GM19467 (cell line): ENCODE data around the gene WDR5.

Source experiments
- ATAC-seq: cut with Tn5 transposase; IDR thresholded peaks from one replicate; pipeline ENCODE4 v1.9.1; 2021; ENCODE audit warnings: mild to moderate bottlenecking, moderate library complexity; ENCODE audit not compliant: unreplicated experiment

Gene WDR5

DNA sequence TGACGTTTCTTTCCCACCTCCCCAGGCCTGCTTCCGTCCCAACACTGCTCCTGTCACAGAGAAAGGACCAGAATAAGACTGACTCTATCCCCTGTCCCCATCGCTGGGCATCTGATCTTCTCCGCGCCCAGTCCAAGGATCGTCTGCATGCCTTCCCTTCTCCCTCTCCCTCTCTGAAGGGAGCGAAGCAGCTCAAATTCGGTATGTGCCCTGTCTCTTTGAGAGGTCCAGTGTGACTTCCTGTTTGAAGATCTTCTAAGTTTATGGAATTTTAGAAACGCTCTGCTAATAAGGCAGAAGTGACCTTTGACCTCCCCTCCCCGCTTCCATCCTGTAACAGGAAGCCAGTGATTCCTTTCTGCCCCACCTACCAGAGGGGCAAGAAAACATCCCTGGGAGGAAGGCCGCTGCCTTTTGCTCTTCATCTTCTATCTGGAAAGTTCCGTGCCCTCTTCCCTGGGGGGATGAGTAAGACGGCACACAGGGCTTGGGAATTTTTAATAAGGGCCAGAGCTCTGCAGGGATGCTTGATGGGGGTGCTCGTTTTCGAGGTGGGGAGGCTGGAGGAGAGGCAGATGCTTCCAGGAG is 69.2 kb downstream of the WDR5 start:
- no peak for ATAC-seq

GRCh38 chr9:134205672-134206310 is 69.9 kb downstream of the WDR5 start:
- no peak for ATAC-seq

DNA sequence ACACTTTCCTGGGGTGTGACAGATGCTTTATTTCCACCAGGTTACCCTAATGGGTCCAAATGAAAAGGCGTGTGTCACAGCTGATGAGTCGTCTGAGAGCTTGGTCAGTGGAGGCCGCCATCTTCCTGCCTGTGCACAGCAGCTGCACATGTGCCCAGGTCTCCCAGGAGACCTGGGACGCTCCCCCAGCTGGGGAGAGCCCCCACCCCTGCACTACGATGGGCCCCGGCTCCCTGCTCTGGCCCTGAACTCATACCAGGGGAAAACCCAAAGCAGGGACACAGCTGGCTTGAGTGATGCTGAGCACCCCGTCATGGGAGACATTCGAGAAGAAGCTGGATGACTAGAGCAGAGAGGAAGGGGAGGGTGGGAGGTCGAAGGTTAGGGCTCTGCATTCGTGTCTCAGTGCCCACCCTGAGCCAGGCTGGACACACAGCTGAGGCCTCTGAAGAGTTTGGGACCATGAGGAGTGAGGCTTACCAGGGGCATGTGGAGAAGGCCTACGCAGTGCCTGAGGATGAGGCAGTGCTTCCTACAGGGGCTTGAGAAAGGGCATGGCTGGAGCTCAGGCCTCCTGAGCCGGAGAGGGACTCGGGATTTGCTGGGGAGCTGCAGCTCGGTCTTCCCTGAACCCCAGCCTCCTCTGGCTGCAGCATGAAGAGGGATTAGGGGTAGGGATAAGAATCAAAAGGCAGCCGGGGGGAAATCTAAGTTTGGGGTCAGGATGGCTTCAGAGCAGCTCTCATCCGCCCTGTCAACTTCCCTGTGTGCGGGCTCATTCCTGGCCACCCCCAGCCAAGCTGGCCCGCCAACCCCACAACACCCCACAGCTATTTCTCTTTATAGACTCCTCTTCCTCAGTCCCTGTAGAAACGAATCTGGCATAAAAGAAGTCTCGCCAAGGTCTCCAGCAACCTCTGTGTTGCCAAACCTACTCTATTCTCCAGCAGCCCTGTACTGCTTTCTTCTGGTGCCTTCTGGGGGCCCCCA is 70.7 kb downstream of the WDR5 start:
- ATAC-seq = no peak

DNA sequence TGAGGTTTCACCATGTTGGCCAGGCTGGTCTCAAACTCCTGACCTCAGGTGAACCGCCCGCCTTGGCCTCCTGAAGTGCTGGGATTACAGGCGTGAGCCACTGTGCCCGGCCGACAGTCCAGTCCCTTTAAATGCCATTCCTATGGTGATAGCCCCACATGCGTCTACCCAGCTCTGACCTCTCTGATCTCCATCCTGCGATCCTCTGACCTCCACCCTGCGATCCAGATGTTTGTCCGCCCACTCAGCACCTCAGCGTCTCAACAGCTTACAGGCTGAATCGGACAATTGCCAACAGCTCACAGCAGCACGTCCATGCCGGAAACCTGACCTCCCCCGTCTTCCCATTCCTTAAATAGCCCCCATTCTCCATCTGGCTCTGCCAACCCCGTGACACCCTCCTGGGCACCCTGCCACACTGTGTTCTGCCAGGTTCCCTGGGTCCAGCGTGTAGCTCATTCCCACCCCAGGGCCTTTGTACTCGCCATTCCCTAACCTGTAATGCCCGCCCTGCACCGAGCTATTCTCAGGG is 72.5 kb downstream of the WDR5 start:
- ATAC-seq = no peak

DNA sequence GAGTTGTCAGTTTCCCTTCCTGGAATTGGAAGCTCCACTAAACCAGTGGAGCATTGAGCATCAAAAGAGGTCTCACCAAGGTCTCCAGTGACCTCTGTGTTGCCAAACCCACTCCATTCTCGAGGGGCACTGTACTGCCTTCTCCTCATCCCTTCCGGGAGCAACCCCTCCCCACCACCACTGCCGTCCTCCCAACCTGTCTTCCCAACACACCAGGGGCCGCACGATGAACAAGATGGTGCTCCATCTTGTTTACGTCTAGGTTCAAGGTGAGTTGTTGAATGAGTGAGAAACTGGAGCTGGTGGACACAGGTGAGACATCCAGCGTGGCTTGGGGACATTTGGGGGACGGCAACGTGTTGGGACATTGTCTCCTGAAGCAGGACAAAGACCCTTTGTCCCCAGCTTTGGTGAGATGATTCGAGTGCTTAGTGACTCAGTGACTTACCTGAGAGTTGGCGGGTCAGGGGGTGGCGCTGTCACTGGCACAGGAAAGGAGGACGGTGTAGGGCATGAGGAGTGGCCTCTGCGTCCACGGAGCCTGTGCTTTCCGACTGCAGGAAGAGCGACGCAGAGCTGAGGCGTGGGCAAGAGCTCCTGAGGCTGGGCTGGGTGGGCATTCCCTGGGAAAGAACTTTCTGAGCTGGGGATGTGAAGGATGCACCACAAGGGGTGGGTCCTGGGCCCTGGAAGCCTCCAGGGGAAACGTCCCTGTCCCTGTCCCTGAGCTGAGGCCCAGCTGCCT is 73.3 kb downstream of the WDR5 start:
- ATAC-seq = no peak
